MCF 10A (cell line): ENCODE results near the gene VTA1. TPM values are rescaled to one million over a fixed set of nuclear protein-coding genes. Genes with fewer than 3 reads are reported as not detected.
"Not testable (repeated sequence)": the region's sequence is repeated elsewhere in the genome, so short reads cannot be mapped to it uniquely, and the experiment has no call there.

ENCODE experiments used
- BruUV-seq: library from RNA; stranded (reverse); fragments of 400-500 nt; replicated peaks from 2 replicates; lab custom pipeline; 2021; lab: Mats Ljungman, UMichigan
- CTCF ChIA-PET: fragments of 300-600 bp; sonication (Branson Sonifier 250); formaldehyde crosslinking; extraction: SDS; loops from one replicate; lab custom pipeline; 2021; ENCODE audit warnings: antibody characterized with exemption, inconsistent platforms; lab: Yijun Ruan, JAX
- POLR2A ChIA-PET: fragments of 300-600, 350-650 bp; sonication (Branson Sonifier 250); formaldehyde crosslinking; extraction: SDS; loops from one replicate; lab custom pipeline; 2020; ENCODE audit warnings: antibody characterized with exemption, inconsistent platforms; lab: Yijun Ruan, JAX
- DNase-seq: peaks from one replicate; pipeline ENCODE4 v3.0.0-alpha.2; 2018; ENCODE audit not compliant: unreplicated experiment
- H3K27ac Mint-ChIP-seq: one replicate; pipeline ENCODE4 v1.8.0; 2022; ENCODE audit warnings: mild to moderate bottlenecking, low read depth, mixed read lengths; ENCODE audit not compliant: unreplicated experiment
- H3K27me3 Mint-ChIP-seq: one replicate; pipeline ENCODE4 v1.8.0; 2022; ENCODE audit warnings: mixed read lengths; ENCODE audit not compliant: insufficient read depth, unreplicated experiment
- H3K36me3 Mint-ChIP-seq: one replicate; pipeline ENCODE4 v1.8.0; 2022; ENCODE audit warnings: mild to moderate bottlenecking, moderate library complexity, mixed read lengths; ENCODE audit not compliant: insufficient read depth, unreplicated experiment
- H3K4me1 Mint-ChIP-seq: one replicate; pipeline ENCODE4 v1.8.0; 2022; ENCODE audit warnings: mixed read lengths; ENCODE audit not compliant: insufficient read depth, unreplicated experiment
- H3K4me3 Mint-ChIP-seq: one replicate; pipeline ENCODE4 v1.8.0; 2022; ENCODE audit warnings: mild to moderate bottlenecking, moderate library complexity, mixed read lengths; ENCODE audit not compliant: unreplicated experiment
- H3K9me3 Mint-ChIP-seq: one replicate; pipeline ENCODE4 v1.8.0; 2022; ENCODE audit warnings: mixed read lengths; ENCODE audit not compliant: unreplicated experiment
- intact Hi-C: fragments of 100-400 bp; cut with micrococcal nuclease; formaldehyde crosslinking; loops from 2 replicates; pipeline ENCODE4 v1.14.1; 2022
- total RNA-seq: library from RNA; stranded (reverse); gene quantifications from 2 replicates; pipeline ENCODE4 v1.2.3, GENCODE V29; 2022
- TF ChIP-seq, protein P1 (sequence below): fragments of 200-600 bp; IDR thresholded peaks from one replicate; pipeline ENCODE4 v1.8.0; 2022; ENCODE audit warnings: antibody characterized with exemption, mild to moderate bottlenecking; ENCODE audit not compliant: unreplicated experiment

Gene VTA1
- total RNA-seq, 1 experiment from 2014 or later = 42.9 TPM

DNA sequence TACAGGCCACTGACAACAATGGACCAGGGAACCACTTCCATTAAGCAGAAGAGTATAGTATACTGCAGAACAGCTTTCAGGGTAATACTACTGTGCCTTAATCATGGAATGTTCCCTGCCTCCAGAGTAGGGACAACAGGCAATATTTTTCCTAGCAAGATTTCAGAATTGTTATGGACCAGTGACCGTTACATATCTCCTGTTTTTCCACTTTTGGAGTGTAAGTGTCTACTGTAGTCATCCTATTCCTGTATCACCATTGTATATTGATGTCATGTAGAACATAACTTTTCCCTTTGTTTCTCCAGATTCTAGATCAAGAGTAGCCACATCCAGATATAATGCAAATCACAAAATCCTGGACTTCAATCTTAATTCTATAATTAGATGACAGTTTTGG lies 16.2 kb upstream of the VTA1 start:
- no peaks in the 10 kb centered on the region for H3K4me1 Mint-ChIP-seq
- no peaks in the 10 kb centered on the region for H3K36me3 Mint-ChIP-seq
- TF ChIP-seq, protein P1, sequence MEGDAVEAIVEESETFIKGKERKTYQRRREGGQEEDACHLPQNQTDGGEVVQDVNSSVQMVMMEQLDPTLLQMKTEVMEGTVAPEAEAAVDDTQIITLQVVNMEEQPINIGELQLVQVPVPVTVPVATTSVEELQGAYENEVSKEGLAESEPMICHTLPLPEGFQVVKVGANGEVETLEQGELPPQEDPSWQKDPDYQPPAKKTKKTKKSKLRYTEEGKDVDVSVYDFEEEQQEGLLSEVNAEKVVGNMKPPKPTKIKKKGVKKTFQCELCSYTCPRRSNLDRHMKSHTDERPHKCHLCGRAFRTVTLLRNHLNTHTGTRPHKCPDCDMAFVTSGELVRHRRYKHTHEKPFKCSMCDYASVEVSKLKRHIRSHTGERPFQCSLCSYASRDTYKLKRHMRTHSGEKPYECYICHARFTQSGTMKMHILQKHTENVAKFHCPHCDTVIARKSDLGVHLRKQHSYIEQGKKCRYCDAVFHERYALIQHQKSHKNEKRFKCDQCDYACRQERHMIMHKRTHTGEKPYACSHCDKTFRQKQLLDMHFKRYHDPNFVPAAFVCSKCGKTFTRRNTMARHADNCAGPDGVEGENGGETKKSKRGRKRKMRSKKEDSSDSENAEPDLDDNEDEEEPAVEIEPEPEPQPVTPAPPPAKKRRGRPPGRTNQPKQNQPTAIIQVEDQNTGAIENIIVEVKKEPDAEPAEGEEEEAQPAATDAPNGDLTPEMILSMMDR = no peak
- intact Hi-C loops = no loop called here
- H3K27me3 Mint-ChIP-seq = peaks cover 29% of the 10 kb centered on the region
- POLR2A ChIA-PET = no interaction called here
- DNase-seq = no peak
- no TSS peak for BruUV-seq
- no peak overlapping the region for H3K4me3 Mint-ChIP-seq
- no peaks in the 10 kb centered on the region for H3K9me3 Mint-ChIP-seq
- no peak overlapping the region for H3K27ac Mint-ChIP-seq
- CTCF ChIA-PET = interaction anchor here (0.7 to 1.2 kb wide), 3 partner anchors 13 to 20 kb away, joined by 3 to 4 read pairs (median 3); no protein-coding TSS in a partner anchor

DNA sequence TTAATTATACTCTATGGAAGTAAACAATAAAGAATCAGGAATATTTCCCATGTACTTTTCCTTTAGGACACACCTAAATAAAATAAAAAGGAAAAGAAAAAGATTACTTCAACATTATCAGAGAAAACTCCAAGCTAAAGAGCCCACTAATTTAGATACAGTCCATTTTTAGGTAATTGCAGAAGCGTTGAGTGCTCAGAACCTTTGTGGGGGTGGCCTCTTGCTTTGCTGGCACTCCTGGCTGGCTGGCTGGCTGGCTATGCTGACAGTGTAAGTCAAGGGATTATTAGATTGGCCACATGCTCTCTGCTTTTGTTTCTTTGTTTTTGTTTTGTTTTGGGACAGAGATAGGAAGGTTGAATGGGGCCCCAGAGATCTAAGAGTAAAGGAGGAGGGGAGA lies 14.4 kb upstream of the VTA1 start, which contains the start of gene GJE1:
Gene GJE1 (plus strand): TSS at position 301 of the 400 bp plus-strand sequence. CDS start 234 bp downstream, outside the sequence.
- Mint-ChIP-seq H3K4me1 (no peaks in the 10 kb centered on the region), H3K9me3 (no peaks in the 10 kb centered on the region), H3K27me3 (peaks cover 15% of the 10 kb centered on the region), H3K4me3 (no peak within 1 kb of the TSS), H3K27ac (no peak within 1 kb of the TSS), H3K36me3 (no peaks in the 10 kb centered on the region)
- CTCF ChIA-PET = interaction anchor here (0.6 kb wide), 2 partner anchors 12 to 23 kb away, joined by 3 read pairs; no protein-coding TSS in a partner anchor
- intact Hi-C loops = no loop called here
- POLR2A ChIA-PET = no interaction called here
- TF ChIP-seq, protein P1 = no peak
- no TSS peak for BruUV-seq
- DNase-seq = no peak

GRCh38 chr6:142138876-142139275 lies 8.2 kb upstream of the VTA1 start:
- H3K36me3 Mint-ChIP-seq = no peaks in the 10 kb centered on the region
- ChIA-PET POLR2A (interaction anchor here (0.7 to 1.3 kb wide), 2 partner anchors 8 to 147 kb away, joined by 3 read pairs; partner anchors contain the start of genes NMBR and VTA1), CTCF (interaction anchor here (2.2 kb wide), 1 partner anchor 162 kb away, joined by 6 read pairs; no protein-coding TSS in a partner anchor)
- BruUV-seq = no TSS peak
- no peaks in the 10 kb centered on the region for H3K27me3 Mint-ChIP-seq
- intact Hi-C loops = no loop called here
- H3K4me1 Mint-ChIP-seq = no peaks in the 10 kb centered on the region
- no peak overlapping the region for H3K4me3 Mint-ChIP-seq
- no peak for DNase-seq
- no peak overlapping the region for H3K27ac Mint-ChIP-seq
- TF ChIP-seq, protein P1 = no peak
- no peaks in the 10 kb centered on the region for H3K9me3 Mint-ChIP-seq

DNA sequence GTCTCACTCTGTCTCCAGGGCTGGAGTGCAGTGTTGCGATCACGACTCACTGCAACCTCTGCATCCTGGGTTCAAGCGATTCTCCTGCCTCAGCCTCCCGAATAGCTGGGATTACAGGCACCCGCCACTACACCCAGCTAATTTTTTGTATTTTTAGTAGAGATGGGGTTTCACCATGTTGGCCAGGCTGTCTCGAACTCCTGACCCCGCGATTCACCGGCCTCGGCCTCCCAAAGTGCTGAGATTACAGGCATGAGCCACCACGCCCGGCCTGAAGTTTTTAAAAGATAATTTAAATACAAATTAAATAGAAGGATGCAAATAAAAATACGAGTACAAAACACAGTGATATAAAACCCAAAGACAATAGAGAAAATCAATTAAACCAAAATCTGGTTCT lies 5.5 kb upstream of the VTA1 start:
- H3K9me3 Mint-ChIP-seq, H3K27me3 Mint-ChIP-seq, intact Hi-C loops, H3K36me3 Mint-ChIP-seq, POLR2A ChIA-PET, DNase-seq, BruUV-seq, CTCF ChIA-PET, H3K4me1 Mint-ChIP-seq, H3K27ac Mint-ChIP-seq, H3K4me3 Mint-ChIP-seq: not testable (repeated sequence)
